Activated CD4-positive, alpha-beta T cell treated with anti-CD3 and anti-CD28 coated beads, Interleukin-2, amount 50 U/mL, for 48 hours (primary cell): ENCODE data around the gene CSMD2.
"Not testable (repeated sequence)": the region's sequence is repeated elsewhere in the genome, so short reads cannot be mapped to it uniquely, and the experiment has no call there.

ENCODE experiments used
- DNase-seq, 2 experiments: peaks; one replicate each; pipeline ENCODE4 v3.0.0-alpha.2; 2020

Gene CSMD2

GRCh38 chr1:34101151-34101550 is 63.9 kb downstream of the CSMD2 start:
- no peak for DNase-seq

DNA sequence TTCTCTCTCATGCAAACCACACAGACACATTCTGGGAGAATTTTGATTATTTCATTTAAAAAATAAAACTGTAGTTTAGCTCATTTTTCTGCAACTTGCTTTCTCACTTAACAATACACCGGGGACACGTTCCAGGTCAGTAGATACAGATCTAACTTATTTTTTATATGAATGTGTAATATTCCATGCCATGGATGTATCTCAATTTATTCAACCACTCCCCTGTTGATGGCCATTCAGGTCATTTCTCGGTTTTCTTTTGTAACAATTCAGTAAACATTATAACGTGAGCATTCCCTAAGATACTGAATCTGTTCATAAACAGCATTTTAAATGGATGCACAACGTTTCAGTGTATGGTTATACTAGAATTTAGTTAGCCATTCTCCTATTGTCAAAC is 64.7 kb downstream of the CSMD2 start:
- DNase-seq, result no peak

- DNase-seq, result not testable (repeated sequence)
Observed at GRCh38 chr1:34092399-34092798, 72.6 kb downstream of the CSMD2 start.

GRCh38 chr1:34089731-34090130 is 75.3 kb downstream of the CSMD2 start:
- DNase-seq, result no peak

DNA sequence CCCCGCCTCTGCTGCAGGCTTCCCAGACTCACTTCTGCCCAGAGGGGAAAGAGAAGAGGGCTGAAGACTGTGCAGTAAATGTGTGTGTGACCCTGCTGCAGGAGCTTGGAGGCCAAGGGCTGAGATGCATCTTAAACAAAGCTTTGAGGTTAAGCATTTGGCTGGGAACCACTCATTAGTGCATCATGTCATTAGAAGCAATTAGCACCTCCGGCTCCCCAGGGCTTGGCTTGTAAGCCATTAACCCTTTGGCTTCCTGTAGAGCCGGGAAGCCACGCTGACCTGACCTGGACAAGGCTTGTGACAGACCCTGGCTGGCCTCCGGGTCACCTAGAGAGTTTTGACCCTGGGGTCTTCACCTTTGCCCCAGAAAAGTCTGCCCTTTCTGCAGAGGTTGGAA is 77.0 kb downstream of the CSMD2 start:
- no peak for DNase-seq

DNA sequence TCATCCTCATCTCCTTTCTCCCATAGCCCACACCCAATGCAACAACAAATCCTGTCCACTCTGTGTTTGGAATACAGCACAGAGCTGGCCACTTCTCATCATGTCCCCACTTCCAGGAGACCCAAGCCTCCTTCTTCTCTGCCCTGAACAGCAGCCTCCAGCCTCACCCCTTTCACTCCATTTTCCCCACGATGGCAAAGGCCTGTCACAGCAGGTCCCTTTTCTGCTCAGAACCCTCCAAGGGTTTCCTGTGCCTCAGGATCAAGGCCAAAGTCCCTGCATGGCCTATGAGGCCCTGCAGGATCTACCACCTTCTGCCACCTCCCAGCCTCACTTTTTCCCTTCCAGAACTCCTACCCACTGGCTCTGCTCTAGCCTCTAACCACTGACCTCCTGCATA is 78.5 kb downstream of the CSMD2 start:
- no peak for DNase-seq

- DNase-seq, result no peak
Observed at GRCh38 chr1:34083974-34084373, 81.1 kb downstream of the CSMD2 start.

DNA sequence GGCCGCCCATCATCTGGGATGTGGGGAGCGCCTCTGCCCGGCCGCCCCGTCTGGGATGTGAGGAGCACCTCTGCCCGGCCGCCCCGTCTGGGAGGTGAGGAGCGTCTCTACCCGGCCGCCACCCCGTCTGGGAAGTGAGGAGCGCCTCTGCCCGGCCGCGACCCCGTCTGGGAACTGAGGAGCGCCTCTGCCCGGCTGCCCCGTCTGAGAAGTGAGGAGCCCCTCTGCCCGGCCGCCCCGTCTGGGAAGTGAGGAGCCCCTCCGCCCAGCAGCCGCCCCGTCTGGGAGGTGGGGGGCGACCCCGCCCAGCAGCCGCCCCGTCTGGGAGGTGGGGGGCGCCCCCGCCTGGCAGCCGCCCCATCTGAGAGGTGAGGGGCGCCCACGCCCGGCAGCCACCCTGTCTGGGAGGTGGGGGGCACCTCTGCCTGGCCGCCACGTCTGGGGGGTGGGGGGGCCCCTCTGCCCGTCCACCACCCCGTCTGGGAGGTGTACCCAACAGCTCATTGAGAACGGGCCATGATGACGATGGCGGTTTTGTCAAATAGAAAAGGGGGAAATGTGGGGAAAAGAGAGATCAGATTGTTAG is 82.9 kb downstream of the CSMD2 start:
- DNase-seq, result not testable (repeated sequence)

DNA sequence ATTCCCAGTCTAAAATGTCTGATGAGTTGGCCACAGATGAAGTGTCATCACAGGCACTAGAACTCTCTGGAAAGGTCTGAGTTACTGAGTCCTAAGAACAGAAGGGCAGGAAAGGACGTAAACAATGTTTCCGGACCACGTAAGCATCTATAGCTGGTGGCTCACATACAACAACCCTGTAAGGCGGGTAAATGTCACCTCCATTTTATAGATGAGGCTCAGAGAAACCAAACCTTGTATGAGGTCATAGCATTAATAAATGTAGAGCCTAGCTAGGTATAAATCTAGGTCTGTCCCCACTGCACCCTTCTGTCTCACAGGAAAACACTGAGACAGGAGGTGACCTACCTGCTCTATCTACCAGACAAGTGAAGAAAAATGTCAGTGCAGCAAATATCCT is 86.6 kb downstream of the CSMD2 start:
- no peak for DNase-seq

- DNase-seq, result no peak
Observed at GRCh38 chr1:34075576-34075975, 89.5 kb downstream of the CSMD2 start.

DNA sequence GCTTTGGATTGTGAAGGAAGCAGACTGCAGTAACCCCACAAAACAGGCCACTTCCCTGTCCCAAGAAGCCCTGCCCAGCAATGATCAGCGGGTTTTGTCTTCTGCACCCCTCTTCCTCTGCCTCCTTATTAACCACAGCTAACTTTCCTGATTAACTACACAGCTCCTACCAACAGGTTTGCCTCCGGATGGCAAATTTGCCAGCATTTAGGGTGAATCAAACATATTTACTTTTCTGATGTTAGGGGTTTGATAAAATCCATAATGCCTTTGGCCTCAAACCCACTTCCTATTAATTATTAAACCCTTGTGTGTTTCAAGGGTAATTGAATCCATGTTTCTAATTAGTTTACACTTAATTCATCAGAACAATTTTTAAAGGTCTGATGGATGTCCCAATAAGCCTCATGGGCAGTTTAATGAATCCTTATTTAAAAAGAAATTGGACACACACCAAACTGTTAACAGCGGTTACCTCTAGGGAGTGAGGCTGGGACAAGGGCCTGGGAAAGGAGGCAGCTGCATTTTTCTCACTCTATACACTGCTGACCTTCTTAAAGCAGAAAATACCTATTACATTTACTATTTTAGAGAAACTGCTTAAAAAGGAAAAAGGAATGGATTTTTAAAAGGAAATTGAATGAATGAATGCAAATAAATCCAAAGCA is 91.9 kb downstream of the CSMD2 start:
- DNase-seq, result no peak

- no peak for DNase-seq
Observed at GRCh38 chr1:34070201-34070836, 94.7 kb downstream of the CSMD2 start.

DNA sequence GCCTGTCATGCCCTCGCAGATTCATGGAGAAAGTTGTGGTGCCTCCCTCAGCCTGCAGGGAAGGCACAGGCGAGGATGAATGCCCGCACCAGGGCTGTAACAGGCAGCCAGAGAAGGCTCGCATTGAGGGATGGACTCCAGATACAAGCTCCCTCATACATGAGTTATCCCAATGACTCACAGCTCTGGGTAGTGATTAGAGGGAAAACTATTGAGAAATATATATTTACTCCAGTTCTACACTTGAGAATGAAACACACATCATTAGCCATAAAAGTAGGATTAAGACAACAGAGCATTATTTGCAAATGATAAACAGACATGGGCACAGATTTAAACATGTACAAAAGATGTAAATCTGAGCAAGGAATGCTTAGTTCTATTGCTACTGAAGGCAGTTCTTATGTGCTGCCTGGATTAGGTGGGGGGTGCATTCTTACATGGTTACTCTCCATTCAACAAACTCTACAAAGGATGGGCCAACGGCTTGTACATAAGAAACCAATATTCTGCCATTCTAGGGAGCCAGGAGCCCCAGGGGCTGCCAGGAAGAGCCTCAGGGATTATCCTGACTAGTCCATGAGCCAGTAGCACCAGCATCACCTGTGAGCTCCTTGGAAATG is 97.9 kb downstream of the CSMD2 start:
- no peak for DNase-seq

GRCh38 chr1:34066166-34066565 is 98.9 kb downstream of the CSMD2 start:
- DNase-seq, result no peak

DNA sequence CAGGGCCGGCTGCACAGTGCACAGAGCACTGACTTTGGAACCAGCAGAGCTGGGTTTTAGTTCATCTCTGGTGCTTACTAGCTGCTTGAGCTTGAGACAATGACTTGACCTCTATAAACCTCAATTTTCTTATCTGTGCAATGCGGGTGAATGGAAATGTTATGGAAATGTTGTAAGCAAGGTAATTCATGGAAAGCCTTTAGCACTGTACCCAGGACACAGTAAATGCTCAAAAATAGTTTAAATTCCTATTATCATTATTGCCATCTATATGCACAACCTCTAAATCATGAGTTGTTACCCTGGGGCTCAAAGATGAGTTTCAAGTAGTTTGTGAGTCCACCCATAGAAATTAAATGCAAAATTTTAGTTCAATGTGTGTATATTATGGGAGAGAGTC is 99.5 kb downstream of the CSMD2 start:
- no peak for DNase-seq

GRCh38 chr1:34060901-34061415 is 104.1 kb downstream of the CSMD2 start:
- DNase-seq, result no peak

- DNase-seq, result no peak
Observed at GRCh38 chr1:34060187-34060730, 104.8 kb downstream of the CSMD2 start.

GRCh38 chr1:34057347-34058130 is 107.5 kb downstream of the CSMD2 start:
- DNase-seq, result no peak

GRCh38 chr1:34055818-34056217 is 109.2 kb downstream of the CSMD2 start:
- DNase-seq, result no peak

- DNase-seq, result no peak
Observed at GRCh38 chr1:34054920-34055319, 110.1 kb downstream of the CSMD2 start.

DNA sequence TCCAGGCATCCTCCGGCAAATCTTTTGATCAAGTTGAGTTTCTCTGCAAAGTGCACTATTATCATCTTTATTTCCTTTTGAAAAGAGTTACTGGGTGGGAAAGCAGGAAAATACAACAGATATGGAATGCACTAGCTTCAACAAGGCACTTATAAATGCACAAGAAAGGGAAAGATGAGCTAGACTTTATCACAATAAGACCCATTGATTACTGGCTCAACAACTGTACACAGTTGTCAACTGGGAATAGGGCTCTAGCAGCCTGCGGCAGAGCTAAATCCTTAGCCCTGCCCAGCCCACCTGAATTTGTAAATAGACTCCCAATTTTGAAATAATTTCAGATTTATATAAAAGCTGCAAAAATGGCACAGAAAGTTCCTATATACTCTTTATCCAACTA is 111.4 kb downstream of the CSMD2 start:
- no peak for DNase-seq

- DNase-seq, result no peak
Observed at GRCh38 chr1:34052565-34052964, 112.5 kb downstream of the CSMD2 start.
